ENCODE data around the gene ARPC4. TPM values are rescaled to one million over a fixed set of nuclear protein-coding genes. Genes with fewer than 3 reads are reported as not detected.
A peak's percentile ranks its signal among the peaks of the same experiment; 100 is the strongest.

Gene ARPC4
- total RNA-seq, 2 donors from 2014 or later: 150 to 153 TPM

GRCh38 chr3:9807981-9808344 lies 15.1 kb downstream of the ARPC4 start:
- Histone ChIP-seq H3K9me3 (ENCODE audit: control insufficient read depth, low read length) (no peaks in the 10 kb centered on the region), H3K9ac (ENCODE audit: extremely low read depth, low read length, poor library complexity, severe bottlenecking) (no peak overlapping the region), H3K27ac (ENCODE audit: low read depth, low read length) (no peak overlapping the region), H3K36me3 (ENCODE audit: control insufficient read depth, insufficient read depth, low read length) (peaks cover 48% of the 10 kb centered on the region), H3K4me1 (ENCODE audit: control insufficient read depth, insufficient read depth, low read length) (peaks cover 3% of the 10 kb centered on the region), H3K4me3 (ENCODE audit: low read length) (no peak overlapping the region), H3K27me3 (ENCODE audit: control insufficient read depth, insufficient read depth, low read length, poor library complexity, severe bottlenecking) (peaks cover 6% of the 10 kb centered on the region)
- H3K36me3 Mint-ChIP-seq (ENCODE audit: low read depth): peaks cover 42% of the 10 kb centered on the region
- H3K27me3 Mint-ChIP-seq (ENCODE audit: insufficient read depth): peaks cover 17% of the 10 kb centered on the region
- peaks cover 8% of the 10 kb centered on the region for H3K4me1 Mint-ChIP-seq
- H3K9me3 Mint-ChIP-seq: no peaks in the 10 kb centered on the region
- TF ChIP-seq, protein P1, sequence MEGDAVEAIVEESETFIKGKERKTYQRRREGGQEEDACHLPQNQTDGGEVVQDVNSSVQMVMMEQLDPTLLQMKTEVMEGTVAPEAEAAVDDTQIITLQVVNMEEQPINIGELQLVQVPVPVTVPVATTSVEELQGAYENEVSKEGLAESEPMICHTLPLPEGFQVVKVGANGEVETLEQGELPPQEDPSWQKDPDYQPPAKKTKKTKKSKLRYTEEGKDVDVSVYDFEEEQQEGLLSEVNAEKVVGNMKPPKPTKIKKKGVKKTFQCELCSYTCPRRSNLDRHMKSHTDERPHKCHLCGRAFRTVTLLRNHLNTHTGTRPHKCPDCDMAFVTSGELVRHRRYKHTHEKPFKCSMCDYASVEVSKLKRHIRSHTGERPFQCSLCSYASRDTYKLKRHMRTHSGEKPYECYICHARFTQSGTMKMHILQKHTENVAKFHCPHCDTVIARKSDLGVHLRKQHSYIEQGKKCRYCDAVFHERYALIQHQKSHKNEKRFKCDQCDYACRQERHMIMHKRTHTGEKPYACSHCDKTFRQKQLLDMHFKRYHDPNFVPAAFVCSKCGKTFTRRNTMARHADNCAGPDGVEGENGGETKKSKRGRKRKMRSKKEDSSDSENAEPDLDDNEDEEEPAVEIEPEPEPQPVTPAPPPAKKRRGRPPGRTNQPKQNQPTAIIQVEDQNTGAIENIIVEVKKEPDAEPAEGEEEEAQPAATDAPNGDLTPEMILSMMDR (conservative IDR thresholded peaks at IDR 0.05): no peak
- 98 to 100% methylated on average over 2 of the region's 2 CpGs for WGBS, 2 experiments (ENCODE audit: insufficient coverage in 1 of 2, insufficient read length in 1 of 2)
- no peak for DNase-seq
- no peak overlapping the region for H3K27ac Mint-ChIP-seq
- no peak overlapping the region for H3K4me3 Mint-ChIP-seq

DNA sequence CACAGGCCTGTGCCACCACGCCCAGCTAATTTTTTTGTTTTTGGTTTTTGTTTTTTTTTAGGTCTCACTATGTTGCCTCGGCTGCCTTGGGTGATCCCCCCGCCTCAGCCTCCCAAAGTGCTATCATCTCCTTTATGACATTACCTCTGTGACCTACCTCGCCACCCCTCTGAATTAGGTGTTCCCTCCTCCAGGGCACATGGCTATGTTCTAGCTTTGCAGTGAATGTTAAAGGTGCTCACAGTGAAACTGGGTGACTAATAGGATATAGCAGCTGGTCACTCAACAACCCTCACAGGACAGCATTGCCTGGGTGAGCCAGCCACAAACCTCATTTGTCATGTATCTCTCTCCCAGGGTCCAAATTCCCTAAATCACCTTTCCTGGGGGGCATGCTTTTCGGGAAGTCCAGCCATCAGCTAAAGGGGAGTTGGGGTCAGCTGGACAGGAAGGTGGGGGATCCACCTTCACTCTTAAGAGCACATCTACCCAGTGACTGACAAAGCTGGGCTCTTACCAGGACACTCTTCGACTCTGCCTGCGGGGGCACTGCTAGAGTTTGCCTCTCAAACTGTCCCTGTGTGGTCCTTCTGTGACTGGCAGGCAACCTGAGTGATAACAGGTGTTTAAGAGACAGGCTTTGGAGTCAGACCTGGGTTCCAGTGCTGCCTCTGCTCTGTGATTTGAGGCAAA lies 15.6 kb downstream of the ARPC4 start:
- Mint-ChIP-seq H3K9me3 (no peaks in the 10 kb centered on the region), H3K36me3 (ENCODE audit: low read depth) (peaks cover 40% of the 10 kb centered on the region), H3K4me3 (no peak overlapping the region), H3K27me3 (ENCODE audit: insufficient read depth) (peaks cover 17% of the 10 kb centered on the region), H3K4me1 (peaks cover 8% of the 10 kb centered on the region), H3K27ac (peak overlapping the region; percentile 50)
- Histone ChIP-seq H3K9me3 (ENCODE audit: control insufficient read depth, low read length) (no peaks in the 10 kb centered on the region), H3K4me3 (ENCODE audit: low read length) (no peak overlapping the region), H3K27ac (ENCODE audit: low read depth, low read length) (no peak overlapping the region), H3K4me1 (ENCODE audit: control insufficient read depth, insufficient read depth, low read length) (peaks cover 3% of the 10 kb centered on the region), H3K9ac (ENCODE audit: extremely low read depth, low read length, poor library complexity, severe bottlenecking) (no peak overlapping the region), H3K36me3 (ENCODE audit: control insufficient read depth, insufficient read depth, low read length) (peaks cover 47% of the 10 kb centered on the region), H3K27me3 (ENCODE audit: control insufficient read depth, insufficient read depth, low read length, poor library complexity, severe bottlenecking) (peaks cover 6% of the 10 kb centered on the region)
- DNase-seq: peak; percentile 85
- WGBS, 2 experiments (ENCODE audit: insufficient coverage in 1 of 2, insufficient read length in 1 of 2): 57 to 74% methylated on average over 4 to 7 of the region's 7 CpGs
- TF ChIP-seq, protein P1 (conservative IDR thresholded peaks at IDR 0.05): peak; percentile 67

GRCh38 chr3:9809239-9809614 lies 16.3 kb downstream of the ARPC4 start:
- Histone ChIP-seq H3K27ac (ENCODE audit: low read depth, low read length) (peak overlapping the region; percentile 71), H3K27me3 (ENCODE audit: control insufficient read depth, insufficient read depth, low read length, poor library complexity, severe bottlenecking) (peaks cover 6% of the 10 kb centered on the region), H3K4me3 (ENCODE audit: low read length) (peak overlapping the region; percentile 71), H3K9me3 (ENCODE audit: control insufficient read depth, low read length) (no peaks in the 10 kb centered on the region), H3K9ac (ENCODE audit: extremely low read depth, low read length, poor library complexity, severe bottlenecking) (peak overlapping the region; percentile 39), H3K36me3 (ENCODE audit: control insufficient read depth, insufficient read depth, low read length) (peaks cover 39% of the 10 kb centered on the region), H3K4me1 (ENCODE audit: control insufficient read depth, insufficient read depth, low read length) (peaks cover 3% of the 10 kb centered on the region)
- peak overlapping the region; percentile 50 for H3K27ac Mint-ChIP-seq
- peaks cover 17% of the 10 kb centered on the region for H3K27me3 Mint-ChIP-seq (ENCODE audit: insufficient read depth)
- peaks cover 33% of the 10 kb centered on the region for H3K36me3 Mint-ChIP-seq (ENCODE audit: low read depth)
- 86 to 98% methylated on average over 4 of the region's 4 CpGs for WGBS, 2 experiments (ENCODE audit: insufficient coverage in 1 of 2, insufficient read length in 1 of 2)
- H3K4me3 Mint-ChIP-seq: peak overlapping the region; percentile 61
- H3K9me3 Mint-ChIP-seq: no peaks in the 10 kb centered on the region
- TF ChIP-seq, protein P1 (conservative IDR thresholded peaks at IDR 0.05): no peak
- DNase-seq: peak; percentile 65
- peaks cover 8% of the 10 kb centered on the region for H3K4me1 Mint-ChIP-seq
